NCI-H345 treated with DMSO at 0.1 percent for 48 hours (cell line): Measurements from ENCODE around the gene RPS6KB1.
"Not testable (repeated sequence)": the region's sequence is repeated elsewhere in the genome, so short reads cannot be mapped to it uniquely, and the experiment has no call there.

Source experiments
- DNase-seq: peaks from one replicate; lab custom pipeline; 2025; ENCODE audit not compliant: unreplicated experiment; lab: John Stamatoyannopoulos, UW

RPS6KB1 gene

GRCh38 chr17:59892924-59893675 is at the start of gene RPS6KB1, which contains the start of gene TUBD1:
Gene RPS6KB1 (plus strand): TSS chr17:59893121. CDS start chr17:59893185, 64 bp downstream.
Gene TUBD1 (minus strand): TSS chr17:59892943. CDS start chr17:59891002, 1,941 bp downstream.
- DNase-seq, result peak; percentile 99

- DNase-seq, result no peak
These were observed 47.9 kb upstream of the RPS6KB1 start for GRCh38 chr17:59844884-59845594.

GRCh38 chr17:59845595-59846393 is 47.1 kb upstream of the RPS6KB1 start:
- peak; percentile 85 for DNase-seq

- DNase-seq, result peak; percentile 12
These were observed 46.3 kb upstream of the RPS6KB1 start for GRCh38 chr17:59846394-59847165.

- DNase-seq, result no peak
These were observed 44.6 kb upstream of the RPS6KB1 start for GRCh38 chr17:59848385-59848668.

DNA sequence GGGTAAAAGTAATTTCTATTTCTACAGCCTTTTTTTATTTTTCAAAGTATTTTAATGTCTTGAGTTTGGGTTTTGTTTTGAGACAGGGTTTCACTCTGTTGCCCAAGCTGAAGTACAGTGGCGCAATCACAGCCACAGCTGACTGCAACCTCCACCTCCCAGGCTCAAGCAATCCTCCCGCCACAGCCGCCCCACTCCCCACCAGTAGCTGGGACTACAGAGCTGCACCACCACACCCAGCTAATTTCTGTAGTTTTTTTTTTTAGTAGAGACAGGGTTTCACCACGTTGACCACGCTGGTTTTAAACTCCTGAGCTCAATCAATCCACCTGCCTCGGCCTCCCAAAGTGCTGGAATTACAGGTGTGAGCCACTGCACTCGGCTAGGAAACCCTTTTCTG is 44.1 kb upstream of the RPS6KB1 start:
- DNase-seq, result no peak

GRCh38 chr17:59850311-59850710 is 42.6 kb upstream of the RPS6KB1 start:
- not testable (repeated sequence) for DNase-seq

DNA sequence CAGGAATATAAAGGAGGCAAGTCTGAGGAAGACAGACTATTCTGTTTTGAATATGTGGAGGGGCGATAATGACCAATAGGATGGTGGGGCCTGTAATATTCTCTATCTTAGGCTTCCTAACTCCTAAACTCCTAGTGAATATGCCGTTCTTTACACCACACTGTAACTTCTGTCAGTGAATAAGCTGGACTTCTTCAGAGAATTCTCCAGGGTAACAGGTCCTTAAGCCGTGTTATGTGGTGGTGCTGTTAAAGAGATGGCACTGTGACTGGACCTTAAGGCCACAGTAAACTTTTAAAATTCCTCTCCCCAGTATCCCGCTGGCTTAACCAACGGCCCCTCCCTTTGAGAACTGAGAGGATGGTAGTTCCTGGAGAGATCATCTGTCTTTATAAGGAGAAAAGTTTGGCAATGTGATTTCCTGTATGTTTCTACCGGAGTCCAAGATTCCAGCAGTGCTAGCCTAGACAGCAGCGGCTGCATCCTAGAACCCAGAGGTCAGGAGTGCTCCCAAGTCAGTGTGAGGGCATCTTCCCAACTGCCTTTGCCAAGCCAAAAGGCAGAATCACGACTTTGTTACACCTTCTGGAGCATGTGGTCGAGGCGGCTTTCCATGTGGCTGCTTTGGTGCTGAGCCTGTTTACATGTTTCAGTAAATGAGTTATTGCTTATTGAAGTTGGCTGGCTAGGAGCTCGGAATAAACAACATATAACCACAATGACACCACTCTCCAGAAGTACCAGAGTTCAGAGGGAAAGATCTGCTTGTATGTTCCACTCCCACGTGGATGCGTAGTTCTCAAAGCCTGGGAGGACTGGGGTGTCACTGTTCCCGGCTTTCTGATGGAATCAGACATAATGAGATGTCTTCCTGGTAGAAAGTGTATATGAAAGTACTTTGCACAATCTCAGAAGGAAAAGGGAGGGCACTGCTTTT is 41.2 kb upstream of the RPS6KB1 start:
- DNase-seq, result no peak

- DNase-seq, result not testable (repeated sequence)
These were observed 40.1 kb upstream of the RPS6KB1 start for GRCh38 chr17:59852847-59853167.

- no peak for DNase-seq
These were observed 39.6 kb upstream of the RPS6KB1 start for GRCh38 chr17:59853168-59853918.

DNA sequence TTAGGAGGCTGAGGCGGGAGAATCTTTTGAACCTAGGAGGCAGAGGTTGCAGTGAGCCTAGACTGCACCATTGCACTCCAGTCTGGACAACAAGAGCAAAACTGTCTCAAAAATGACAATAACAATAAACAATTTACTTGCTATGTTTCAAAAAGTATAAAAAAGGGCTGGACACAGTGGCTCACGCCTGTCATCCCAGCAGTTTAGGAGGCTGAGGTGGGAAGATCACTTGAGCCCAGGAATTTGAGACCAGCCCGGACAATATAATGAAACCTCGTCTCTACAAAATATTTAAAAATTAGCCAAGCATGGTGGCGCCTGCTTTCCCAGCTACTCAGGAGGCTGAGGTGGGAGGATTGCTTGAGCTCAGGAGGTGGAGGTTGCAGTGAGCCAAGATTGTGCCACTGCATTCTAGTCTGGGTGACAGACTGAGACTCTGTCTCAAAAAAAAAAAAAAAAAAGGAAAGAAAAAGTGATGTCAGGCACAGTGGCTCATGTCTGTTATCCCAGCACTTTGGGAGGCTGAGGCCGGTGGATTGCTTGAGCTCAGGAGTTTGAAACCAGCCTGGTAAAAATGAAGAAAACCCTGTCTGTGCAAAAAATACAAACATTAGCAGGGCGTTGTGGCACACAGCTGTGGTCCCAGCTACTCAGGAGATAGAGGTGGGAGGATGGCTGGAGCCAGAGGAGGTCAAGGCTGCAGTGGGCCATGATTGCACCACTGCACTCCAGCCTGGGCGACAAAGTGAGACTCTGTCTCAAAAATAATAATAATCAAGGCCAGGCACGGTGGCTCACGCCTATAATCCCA is 38.8 kb upstream of the RPS6KB1 start:
- DNase-seq, result not testable (repeated sequence)

- DNase-seq, result no peak
These were observed 35.8 kb upstream of the RPS6KB1 start for GRCh38 chr17:59856859-59857794.

DNA sequence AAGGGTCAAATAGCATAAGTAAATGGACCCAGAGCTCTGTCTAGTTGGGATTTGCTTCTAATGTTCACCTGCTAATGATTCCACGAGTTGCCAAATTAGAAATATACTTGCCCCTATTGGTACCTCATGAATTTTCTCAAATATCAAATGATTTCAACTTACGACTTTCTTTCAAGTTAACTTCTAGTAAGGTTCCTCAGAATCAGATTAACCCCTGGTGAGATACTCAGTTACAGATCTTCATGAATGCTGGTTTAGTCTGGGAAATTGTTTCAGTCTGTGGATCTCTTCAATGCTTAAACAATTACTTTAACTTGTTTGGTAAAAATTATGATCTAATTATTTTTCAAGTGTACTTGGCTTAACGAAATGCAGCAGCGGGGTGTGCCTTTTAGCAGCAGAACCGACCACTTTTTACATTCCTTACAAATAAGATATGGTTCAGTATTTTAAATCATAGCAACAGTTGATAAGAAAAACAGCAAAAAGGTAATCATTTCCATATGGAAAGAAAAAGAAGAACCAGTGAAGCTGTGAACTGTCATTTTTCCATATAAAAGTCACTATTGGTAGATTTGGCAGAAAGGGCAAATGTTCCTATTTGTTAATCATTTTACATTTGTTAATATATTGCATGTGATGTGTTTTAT is 34.6 kb upstream of the RPS6KB1 start:
- DNase-seq, result no peak

DNA sequence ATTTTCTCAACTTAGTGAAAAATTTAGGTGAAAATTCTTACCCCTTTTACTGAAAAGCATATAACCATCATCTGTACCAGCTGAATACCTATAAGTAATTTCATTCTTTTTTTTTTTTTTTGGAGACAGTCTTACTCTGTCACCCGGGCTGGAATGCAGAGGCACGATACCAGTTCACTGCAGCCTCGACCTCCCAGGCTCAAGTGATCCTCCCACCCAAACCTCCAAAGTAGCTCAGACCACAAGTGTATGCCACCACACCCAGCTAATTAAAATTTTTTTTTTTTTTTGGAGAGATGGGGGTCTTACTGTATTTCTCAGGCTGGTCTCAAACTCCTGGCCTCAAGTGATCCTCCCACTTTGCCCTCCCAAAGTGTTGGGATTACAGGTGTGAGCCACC is 34.0 kb upstream of the RPS6KB1 start:
- no peak for DNase-seq

DNA sequence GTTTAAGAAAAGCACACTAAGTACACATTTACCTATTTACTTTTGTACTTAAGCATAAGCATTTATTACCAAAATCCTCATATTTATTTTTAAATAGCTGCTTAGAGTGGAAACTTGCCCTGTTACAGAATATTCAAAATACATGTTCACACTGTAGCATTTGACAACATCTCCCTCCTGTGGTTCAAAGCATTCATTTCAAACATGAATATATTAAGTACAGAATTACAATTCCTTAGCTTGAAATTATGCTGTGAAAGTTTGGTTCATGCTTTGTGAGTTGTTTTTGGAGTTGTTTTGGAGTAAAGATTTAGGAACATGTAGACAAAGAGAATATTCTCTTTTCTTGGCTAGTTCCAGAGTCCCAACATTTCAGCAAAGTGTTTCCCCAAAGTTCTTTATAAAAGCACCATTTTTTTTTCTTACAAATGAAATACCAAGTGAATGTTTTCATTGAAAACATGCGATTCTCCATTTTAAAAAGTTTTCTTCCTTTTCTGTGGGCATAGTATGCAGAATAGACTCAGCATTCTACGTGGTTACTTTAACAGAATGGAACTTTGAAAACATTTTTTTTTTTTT is 33.4 kb upstream of the RPS6KB1 start:
- no peak for DNase-seq

DNA sequence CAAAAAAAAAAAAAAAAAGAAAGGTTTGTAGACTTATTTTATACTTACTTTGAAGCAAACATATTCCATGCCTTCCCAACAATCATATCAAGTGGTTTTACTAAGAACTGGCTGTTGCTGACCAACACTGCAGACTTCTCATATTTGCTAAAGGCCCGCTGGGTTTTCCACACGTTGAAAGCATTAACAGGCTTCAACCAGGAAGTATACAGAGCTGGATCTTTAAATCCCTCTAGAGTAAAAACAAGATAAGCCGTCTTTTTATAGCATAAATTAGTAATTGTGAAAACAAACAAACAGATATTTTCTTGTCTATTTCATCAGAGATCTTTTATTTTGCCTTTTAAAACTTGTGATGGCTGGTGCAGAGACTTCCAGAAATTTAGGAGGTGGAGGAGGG is 29.3 kb upstream of the RPS6KB1 start:
- no peak for DNase-seq

DNA sequence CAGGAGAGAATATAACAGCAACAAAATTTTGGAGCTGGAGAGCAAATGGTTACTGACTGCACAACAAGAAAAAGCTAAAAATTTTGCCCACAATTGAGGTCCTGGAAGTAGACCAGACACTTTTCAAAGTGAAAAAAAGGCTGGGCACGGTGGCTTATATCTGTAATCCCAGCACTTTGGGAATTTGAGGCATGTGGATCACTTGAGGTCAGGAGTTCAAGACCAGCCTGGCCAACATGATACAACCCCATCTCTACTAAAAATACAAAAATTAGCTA is 23.0 kb upstream of the RPS6KB1 start:
- DNase-seq, result no peak
